Liver (tissue), 9 donors: ENCODE results near the gene EMC1. TPM values are rescaled to one million over a fixed set of nuclear protein-coding genes. Genes with fewer than 3 reads are reported as not detected.

ENCODE experiments used
- DNase-seq: peaks from one replicate; pipeline ENCODE4 v3.0.0-alpha.2; 2017; ENCODE audit warnings: low spot score
- H3K27ac ChIP-seq, 2 donors: one replicate each; pipeline ENCODE4 v1.7.0; 2013; ENCODE audit warnings: inconsistent platforms in 2 of 2, low read length in 2 of 2, control low read depth in 1 of 2, low read depth in 1 of 2, mild to moderate bottlenecking in 1 of 2
- H3K27me3 ChIP-seq, 4 donors: one replicate each; pipeline versions ENCODE4 v1.6.1 to v1.7.0; 2013; ENCODE audit warnings: low read length in 3 of 4, inconsistent platforms in 1 of 4, mild to moderate bottlenecking in 1 of 4, moderate library complexity in 1 of 4; ENCODE audit not compliant: control insufficient read depth in 4 of 4, insufficient read depth in 4 of 4
- H3K36me3 ChIP-seq, 4 donors: one replicate each; pipeline versions ENCODE4 v1.6.1 to v1.7.0; 2013; ENCODE audit warnings: low read length in 3 of 4, mild to moderate bottlenecking in 3 of 4, low read depth in 1 of 4, moderate library complexity in 1 of 4; ENCODE audit not compliant: control insufficient read depth in 4 of 4, insufficient read depth in 3 of 4
- H3K4me1 ChIP-seq, 4 donors: one replicate each; pipeline versions ENCODE4 v1.6.1 to v1.7.0; 2013; ENCODE audit warnings: low read length in 3 of 4, mild to moderate bottlenecking in 3 of 4, moderate library complexity in 1 of 4; ENCODE audit not compliant: control insufficient read depth in 4 of 4, insufficient read depth in 4 of 4
- H3K4me3 ChIP-seq, 3 donors: one replicate each; pipeline versions ENCODE4 v1.6.1 to v1.7.0; 2013; ENCODE audit warnings: low read length in 3 of 3, control low read depth in 1 of 3, low read depth in 1 of 3, mild to moderate bottlenecking in 1 of 3
- H3K9ac ChIP-seq, 2 donors: one replicate each; pipeline ENCODE4 v1.7.0; 2013; ENCODE audit warnings: low read length in 2 of 2, mild to moderate bottlenecking in 2 of 2, moderate library complexity in 2 of 2, control low read depth in 1 of 2, low read depth in 1 of 2
- H3K9me3 ChIP-seq, 4 donors: one replicate each; pipeline versions ENCODE4 v1.6.1 to v1.7.0; 2013; ENCODE audit warnings: low read length in 3 of 4; ENCODE audit not compliant: control insufficient read depth in 4 of 4
- EGR1 ChIP-seq, 2 donors: IDR thresholded peaks; 2 replicates each; pipeline ENCODE4 v1.6.1; 2016 to 2018; ENCODE audit warnings: antibody characterized with exemption in 2 of 2, low read depth in 2 of 2
- FOXA1 ChIP-seq: IDR thresholded peaks from 2 replicates; pipeline ENCODE4 v1.6.1; 2016; ENCODE audit warnings: antibody characterized with exemption
- FOXA2 ChIP-seq: IDR thresholded peaks from 2 replicates; pipeline ENCODE4 v1.6.1; 2016; ENCODE audit warnings: antibody characterized with exemption
- GABPA ChIP-seq, 2 donors: IDR thresholded peaks in 1 of 2; conservative IDR thresholded peaks in 1 of 2; 2 replicates each; pipeline ENCODE4 v1.6.1; 2016; ENCODE audit warnings: antibody characterized with exemption in 2 of 2, mild to moderate bottlenecking in 1 of 2, moderate library complexity in 1 of 2
- HNF4A ChIP-seq, 2 donors: conservative IDR thresholded peaks; 2 replicates each; pipeline ENCODE4 v1.6.1; 2016; ENCODE audit warnings: antibody characterized with exemption in 2 of 2, mild to moderate bottlenecking in 2 of 2
- HNF4G ChIP-seq: IDR thresholded peaks from 2 replicates; pipeline ENCODE4 v1.6.1; 2016; ENCODE audit warnings: antibody characterized with exemption
- JUND ChIP-seq, 2 donors: IDR thresholded peaks; 2 replicates each; pipeline ENCODE4 v1.6.1; 2016; ENCODE audit warnings: antibody characterized with exemption in 2 of 2
- NR2F2 ChIP-seq: IDR thresholded peaks from 2 replicates; pipeline ENCODE4 v1.6.1; 2016; ENCODE audit warnings: antibody characterized with exemption
- RAD21 ChIP-seq, 2 donors: IDR thresholded peaks; 2 replicates each; pipeline ENCODE4 v1.6.1; 2016; ENCODE audit warnings: antibody characterized with exemption in 2 of 2, mild to moderate bottlenecking in 2 of 2
- RXRA ChIP-seq, 2 donors: IDR thresholded peaks; 2 replicates each; pipeline ENCODE4 v1.6.1; 2017 to 2018; ENCODE audit warnings: antibody characterized with exemption in 2 of 2, mild to moderate bottlenecking in 1 of 2
- SP1 ChIP-seq: IDR thresholded peaks from 2 replicates; pipeline ENCODE4 v1.6.1; 2018; ENCODE audit warnings: antibody characterized with exemption, mild to moderate bottlenecking
- TAF1 ChIP-seq: conservative IDR thresholded peaks from 2 replicates; pipeline ENCODE4 v1.6.1; 2016; ENCODE audit warnings: antibody characterized with exemption, mild to moderate bottlenecking
- YY1 ChIP-seq: IDR thresholded peaks from 2 replicates; pipeline ENCODE4 v1.6.1; 2016; ENCODE audit warnings: antibody characterized with exemption, mild to moderate bottlenecking
- WGBS: extraction: QIAGEN DNeasy Blood & Tissue Kit; methylation state at CpG from one replicate; pipeline ENCODE4 v1.1.7; 2013; 5-methylcytosine and 5-hydroxymethylcytosine counted together
- polyA plus RNA-seq, 2 donors: library from polyadenylated mRNA; stranded (reverse) in 1 of 2; unstranded in 1 of 2; fragments of 200-250 nt in 1 of 2; fragments of >200 nt in 1 of 2; fragmentation: Nextera tagmentation in 1 of 2; extraction: Ambion mirVana in 1 of 2; gene quantifications; one replicate each; pipeline versions ENCODE4 v1.2.1 to v1.2.3, GENCODE V29; 2013 to 2015
- total RNA-seq, 2 donors: library from RNA; depleted of rRNA; stranded (reverse); fragments of >200 nt; gene quantifications; one replicate each; pipeline ENCODE4 v1.2.3, GENCODE V29; 2014
- TF ChIP-seq, protein P1 (sequence below): IDR thresholded peaks from 2 replicates; pipeline ENCODE4 v1.6.1; 2016; ENCODE audit warnings: antibody characterized with exemption
- TF ChIP-seq, protein P2 (sequence below): IDR thresholded peaks from 2 replicates; pipeline ENCODE4 v1.6.1; 2016; ENCODE audit warnings: antibody characterized with exemption
- TF ChIP-seq, protein P3 (sequence below): fragments of 150-350 bp; IDR thresholded peaks from 2 replicates; pipeline ENCODE4 v1.5.1; 2017; ENCODE audit warnings: improper control_type of control experiment, low read depth, low read length; ENCODE audit not compliant: missing input control
- TF ChIP-seq, protein P4 (sequence below): IDR thresholded peaks from 2 replicates; pipeline ENCODE4 v1.6.1; 2016; ENCODE audit warnings: antibody characterized with exemption, mild to moderate bottlenecking
- TF ChIP-seq, protein P5 (sequence below): IDR thresholded peaks from 2 replicates; pipeline ENCODE4 v1.6.1; 2016; ENCODE audit warnings: antibody characterized with exemption
- donor health status: healthy.
- donor health status: healthy.
- donor health status: healthy.
- donor health status: healthy.
- donor health status: healthy.

Gene EMC1
- total and polyA plus RNA-seq, 4 donors = 8.0 to 33.6 (median 14.8) TPM

DNA sequence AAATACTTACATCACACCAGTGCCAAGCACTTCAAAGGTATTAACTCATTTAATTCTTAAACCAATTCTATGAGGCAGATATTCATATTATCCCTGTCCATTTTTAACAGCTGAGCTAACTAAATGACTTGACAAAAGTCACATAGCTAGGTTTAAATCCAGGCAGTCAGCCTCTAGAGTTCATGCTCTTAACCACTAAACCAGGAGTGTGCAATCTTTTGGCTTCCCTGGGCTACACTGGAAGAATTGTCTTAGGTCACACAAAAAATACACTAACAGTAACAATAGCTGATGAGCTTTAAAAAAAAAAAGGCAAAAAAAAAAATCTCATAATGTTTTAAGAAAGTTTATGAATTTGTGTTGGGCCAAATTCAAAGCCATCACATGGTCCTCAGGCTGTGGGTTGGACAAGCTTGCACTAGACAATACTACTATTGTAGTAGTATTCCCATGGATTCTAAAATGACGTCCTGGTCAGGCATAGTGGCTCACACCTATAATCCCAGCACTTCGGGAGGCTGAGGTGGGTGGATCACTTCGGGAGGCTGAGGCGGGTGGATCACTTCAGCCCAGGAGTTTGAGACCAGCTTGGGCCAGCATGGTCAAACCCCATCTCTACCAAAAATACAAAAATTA lies 51.2 kb downstream of the EMC1 start:
- Histone ChIP-seq H3K9ac (no peak overlapping the region), H3K4me3 (no peak overlapping the region), H3K36me3 (peaks cover 11 to 34% (median 30%) of the 10 kb centered on the region in 4 donors), H3K9me3 (no peaks in the 10 kb centered on the region), H3K27ac (no peak overlapping the region), H3K27me3 (no peaks in the 10 kb centered on the region), H3K4me1 (peaks cover 20 to 38% (median 31%) of the 10 kb centered on the region in 4 donors)
- WGBS = 92% methylated on average over 4 of the region's 4 CpGs
- TF ChIP-seq, protein P1, sequence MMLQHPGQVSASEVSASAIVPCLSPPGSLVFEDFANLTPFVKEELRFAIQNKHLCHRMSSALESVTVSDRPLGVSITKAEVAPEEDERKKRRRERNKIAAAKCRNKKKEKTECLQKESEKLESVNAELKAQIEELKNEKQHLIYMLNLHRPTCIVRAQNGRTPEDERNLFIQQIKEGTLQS = no peak
- no peak for TF ChIP-seq SP1
- no peak for TF ChIP-seq TAF1
- no peak for DNase-seq

DNA sequence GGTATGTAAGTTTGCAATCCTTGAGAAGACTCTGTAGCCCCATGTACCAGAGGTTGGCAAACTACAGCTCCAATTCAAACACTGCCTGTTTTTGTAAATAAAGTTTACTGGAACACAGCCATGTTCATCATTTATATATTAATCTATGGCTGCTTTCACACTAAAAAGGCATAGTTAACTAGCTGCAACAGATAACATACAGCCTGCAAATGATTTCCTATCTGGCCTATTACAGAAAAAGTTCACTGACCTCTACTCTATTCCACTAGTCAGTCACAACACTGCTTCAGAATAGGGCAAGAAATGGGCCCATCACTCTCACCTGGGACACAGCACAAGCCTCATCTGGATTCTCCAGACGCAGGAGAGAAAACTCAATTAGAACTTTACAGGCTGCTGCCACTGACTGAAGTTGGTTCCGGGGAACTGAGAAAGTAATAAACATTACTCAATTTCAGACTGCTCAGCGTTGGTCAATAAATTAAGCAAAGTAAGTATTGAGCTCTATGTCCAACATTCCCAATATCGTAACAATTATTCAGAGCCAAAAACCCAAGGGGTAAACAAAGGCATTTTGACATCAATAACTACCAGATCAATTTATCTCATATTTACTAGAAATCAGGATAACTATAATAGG lies 51.9 kb downstream of the EMC1 start:
- no peak overlapping the region for H3K4me3 ChIP-seq
- no peak for TF ChIP-seq HNF4G
- no peak for TF ChIP-seq YY1
- no peak for TF ChIP-seq EGR1 (IDR thresholded peaks at IDR 0.05; ENCODE audit: low read depth in 2 of 2)
- TF ChIP-seq SP1 = peak; percentile 13
- TF ChIP-seq, protein P2, sequence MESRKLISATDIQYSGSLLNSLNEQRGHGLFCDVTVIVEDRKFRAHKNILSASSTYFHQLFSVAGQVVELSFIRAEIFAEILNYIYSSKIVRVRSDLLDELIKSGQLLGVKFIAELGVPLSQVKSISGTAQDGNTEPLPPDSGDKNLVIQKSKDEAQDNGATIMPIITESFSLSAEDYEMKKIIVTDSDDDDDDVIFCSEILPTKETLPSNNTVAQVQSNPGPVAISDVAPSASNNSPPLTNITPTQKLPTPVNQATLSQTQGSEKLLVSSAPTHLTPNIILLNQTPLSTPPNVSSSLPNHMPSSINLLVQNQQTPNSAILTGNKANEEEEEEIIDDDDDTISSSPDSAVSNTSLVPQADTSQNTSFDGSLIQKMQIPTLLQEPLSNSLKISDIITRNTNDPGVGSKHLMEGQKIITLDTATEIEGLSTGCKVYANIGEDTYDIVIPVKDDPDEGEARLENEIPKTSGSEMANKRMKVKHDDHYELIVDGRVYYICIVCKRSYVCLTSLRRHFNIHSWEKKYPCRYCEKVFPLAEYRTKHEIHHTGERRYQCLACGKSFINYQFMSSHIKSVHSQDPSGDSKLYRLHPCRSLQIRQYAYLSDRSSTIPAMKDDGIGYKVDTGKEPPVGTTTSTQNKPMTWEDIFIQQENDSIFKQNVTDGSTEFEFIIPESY = no peak
- TF ChIP-seq, protein P3, sequence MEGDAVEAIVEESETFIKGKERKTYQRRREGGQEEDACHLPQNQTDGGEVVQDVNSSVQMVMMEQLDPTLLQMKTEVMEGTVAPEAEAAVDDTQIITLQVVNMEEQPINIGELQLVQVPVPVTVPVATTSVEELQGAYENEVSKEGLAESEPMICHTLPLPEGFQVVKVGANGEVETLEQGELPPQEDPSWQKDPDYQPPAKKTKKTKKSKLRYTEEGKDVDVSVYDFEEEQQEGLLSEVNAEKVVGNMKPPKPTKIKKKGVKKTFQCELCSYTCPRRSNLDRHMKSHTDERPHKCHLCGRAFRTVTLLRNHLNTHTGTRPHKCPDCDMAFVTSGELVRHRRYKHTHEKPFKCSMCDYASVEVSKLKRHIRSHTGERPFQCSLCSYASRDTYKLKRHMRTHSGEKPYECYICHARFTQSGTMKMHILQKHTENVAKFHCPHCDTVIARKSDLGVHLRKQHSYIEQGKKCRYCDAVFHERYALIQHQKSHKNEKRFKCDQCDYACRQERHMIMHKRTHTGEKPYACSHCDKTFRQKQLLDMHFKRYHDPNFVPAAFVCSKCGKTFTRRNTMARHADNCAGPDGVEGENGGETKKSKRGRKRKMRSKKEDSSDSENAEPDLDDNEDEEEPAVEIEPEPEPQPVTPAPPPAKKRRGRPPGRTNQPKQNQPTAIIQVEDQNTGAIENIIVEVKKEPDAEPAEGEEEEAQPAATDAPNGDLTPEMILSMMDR = no peak
- TF ChIP-seq JUND (IDR thresholded peaks at IDR 0.05) = no peak
- peak; percentile 33 to 52 for TF ChIP-seq RXRA (IDR thresholded peaks at IDR 0.05)
- TF ChIP-seq, protein P4, sequence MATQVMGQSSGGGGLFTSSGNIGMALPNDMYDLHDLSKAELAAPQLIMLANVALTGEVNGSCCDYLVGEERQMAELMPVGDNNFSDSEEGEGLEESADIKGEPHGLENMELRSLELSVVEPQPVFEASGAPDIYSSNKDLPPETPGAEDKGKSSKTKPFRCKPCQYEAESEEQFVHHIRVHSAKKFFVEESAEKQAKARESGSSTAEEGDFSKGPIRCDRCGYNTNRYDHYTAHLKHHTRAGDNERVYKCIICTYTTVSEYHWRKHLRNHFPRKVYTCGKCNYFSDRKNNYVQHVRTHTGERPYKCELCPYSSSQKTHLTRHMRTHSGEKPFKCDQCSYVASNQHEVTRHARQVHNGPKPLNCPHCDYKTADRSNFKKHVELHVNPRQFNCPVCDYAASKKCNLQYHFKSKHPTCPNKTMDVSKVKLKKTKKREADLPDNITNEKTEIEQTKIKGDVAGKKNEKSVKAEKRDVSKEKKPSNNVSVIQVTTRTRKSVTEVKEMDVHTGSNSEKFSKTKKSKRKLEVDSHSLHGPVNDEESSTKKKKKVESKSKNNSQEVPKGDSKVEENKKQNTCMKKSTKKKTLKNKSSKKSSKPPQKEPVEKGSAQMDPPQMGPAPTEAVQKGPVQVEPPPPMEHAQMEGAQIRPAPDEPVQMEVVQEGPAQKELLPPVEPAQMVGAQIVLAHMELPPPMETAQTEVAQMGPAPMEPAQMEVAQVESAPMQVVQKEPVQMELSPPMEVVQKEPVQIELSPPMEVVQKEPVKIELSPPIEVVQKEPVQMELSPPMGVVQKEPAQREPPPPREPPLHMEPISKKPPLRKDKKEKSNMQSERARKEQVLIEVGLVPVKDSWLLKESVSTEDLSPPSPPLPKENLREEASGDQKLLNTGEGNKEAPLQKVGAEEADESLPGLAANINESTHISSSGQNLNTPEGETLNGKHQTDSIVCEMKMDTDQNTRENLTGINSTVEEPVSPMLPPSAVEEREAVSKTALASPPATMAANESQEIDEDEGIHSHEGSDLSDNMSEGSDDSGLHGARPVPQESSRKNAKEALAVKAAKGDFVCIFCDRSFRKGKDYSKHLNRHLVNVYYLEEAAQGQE = no peak
- no peak for TF ChIP-seq RAD21 (IDR thresholded peaks at IDR 0.05)
- no peak for TF ChIP-seq FOXA1
- no peak for TF ChIP-seq GABPA (IDR thresholded peaks at IDR 0.05 in 1 of 2, conservative IDR thresholded peaks at IDR 0.05 in 1 of 2)
- TF ChIP-seq NR2F2 = no peak
- peak; percentile 28 to 30 for TF ChIP-seq HNF4A (conservative IDR thresholded peaks at IDR 0.05)
- TF ChIP-seq, protein P1 = no peak
- no peak for TF ChIP-seq FOXA2
- no peak for TF ChIP-seq TAF1
- TF ChIP-seq, protein P5, sequence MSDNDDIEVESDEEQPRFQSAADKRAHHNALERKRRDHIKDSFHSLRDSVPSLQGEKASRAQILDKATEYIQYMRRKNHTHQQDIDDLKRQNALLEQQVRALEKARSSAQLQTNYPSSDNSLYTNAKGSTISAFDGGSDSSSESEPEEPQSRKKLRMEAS = no peak
- no peak overlapping the region for H3K27ac ChIP-seq
- WGBS = 39% methylated on average over 4 of the region's 4 CpGs
- H3K9me3 ChIP-seq = no peaks in the 10 kb centered on the region
- H3K4me1 ChIP-seq = peaks cover 19 to 38% (median 31%) of the 10 kb centered on the region in 4 donors
- H3K27me3 ChIP-seq = no peaks in the 10 kb centered on the region
- H3K36me3 ChIP-seq = peaks cover 12 to 36% (median 30%) of the 10 kb centered on the region in 4 donors
- DNase-seq = no peak
- H3K9ac ChIP-seq = no peak overlapping the region
